GM12878 (cell line): ENCODE measurements around the gene RPA3. TPM values are rescaled to one million over a fixed set of nuclear protein-coding genes. Genes with fewer than 3 reads are reported as not detected.

Source experiments
- ATAC-seq: fragments of 200-7000 bp; cut with Tn5 transposase; 3 replicates; pipeline ENCODE4 v1.9.1; 2020; ENCODE audit warnings: mild to moderate bottlenecking, moderate library complexity
- BruUV-seq: library from RNA; stranded (reverse); fragments of 400-500 nt; replicated peaks from 2 replicates; lab custom pipeline; 2021; lab: Mats Ljungman, UMichigan
- CTCF ChIA-PET: fragments of 300-600 bp; sonication (Branson Sonifier 250); formaldehyde crosslinking; extraction: SDS; loops from one replicate; lab custom pipeline; 2021; ENCODE audit warnings: inconsistent platforms; lab: Yijun Ruan, JAX
- POLR2A ChIA-PET: fragments of 350-600 bp; formaldehyde crosslinking; extraction: SDS; loops from one replicate; lab custom pipeline; 2021; ENCODE audit warnings: inconsistent platforms; lab: Charles Lee
- RAD21 ChIA-PET: fragments of 300-600 bp; sonication (Branson Sonifier 250); formaldehyde crosslinking; loops from one replicate; lab custom pipeline; 2023; ENCODE audit warnings: antibody characterized with exemption; ENCODE audit not compliant: unreplicated experiment; lab: Charles Lee
- SMC1A ChIA-PET: fragments of 300-600 bp; sonication (Branson Sonifier 250); formaldehyde crosslinking; loops from one replicate; lab custom pipeline; 2023; ENCODE audit not compliant: unreplicated experiment, uncharacterized antibody; lab: Charles Lee
- DNase-seq: peaks from one replicate; pipeline ENCODE4 v3.0.0-alpha.2; 2011; ENCODE audit warnings: low read depth, low spot score
- FAIRE-seq: peaks from 3 replicates; lab custom pipeline; 2011; peaks lifted over from hg19 to GRCh38; lab: Jason Lieb, UNC
- H2AFZ ChIP-seq: 2 replicates; pipeline ENCODE4 v1.6.0; 2011; ENCODE audit warnings: low read depth, low read length, control low read depth; ENCODE audit not compliant: control insufficient read depth
- H3K27ac ChIP-seq: 2 replicates; pipeline ENCODE4 v1.5.1; 2011; ENCODE audit warnings: control low read depth; ENCODE audit not compliant: control insufficient read depth, insufficient read depth
- H3K27me3 ChIP-seq, 2 experiments: replicated peaks in 1 of 2; 2 replicates each; pipeline versions ENCODE4 v1.6.0 to v1.6.1; 2011; ENCODE audit warnings: low read length in 1 of 2; ENCODE audit not compliant: control insufficient read depth in 2 of 2, insufficient read depth in 2 of 2
- H3K36me3 ChIP-seq, 2 experiments: 2 replicates each; pipeline ENCODE4 v1.5.1; 2011; ENCODE audit warnings: low read length in 1 of 2; ENCODE audit not compliant: control insufficient read depth in 2 of 2, insufficient read depth in 2 of 2
- H3K4me1 ChIP-seq: 2 replicates; pipeline ENCODE4 v1.6.1; 2011; ENCODE audit warnings: mild to moderate bottlenecking, low read length, moderate library complexity, mixed read lengths; ENCODE audit not compliant: control insufficient read depth, insufficient read depth
- H3K4me2 ChIP-seq: 2 replicates; pipeline ENCODE4 v1.6.0; 2011; ENCODE audit warnings: control low read depth; ENCODE audit not compliant: control insufficient read depth, insufficient read depth
- H3K4me3 ChIP-seq: fragments of 200-600 bp; sonication (generic); 2 replicates; pipeline ENCODE4 v1.5.1; 2016
- H3K79me2 ChIP-seq: 2 replicates; pipeline ENCODE4 v1.6.0; 2011; ENCODE audit warnings: low read length; ENCODE audit not compliant: control insufficient read depth, insufficient read depth
- H3K9ac ChIP-seq: 2 replicates; pipeline ENCODE4 v1.8.0; 2011; ENCODE audit warnings: low read length, control low read depth, mixed read lengths; ENCODE audit not compliant: control insufficient read depth, insufficient read depth
- H3K9me3 ChIP-seq: replicated peaks from 3 replicates; pipeline ENCODE4 v1.5.1; 2011; ENCODE audit warnings: mild to moderate bottlenecking, low read length; ENCODE audit not compliant: control insufficient read depth, insufficient read depth
- H4K20me1 ChIP-seq: 2 replicates; pipeline ENCODE4 v1.6.0; 2011; ENCODE audit not compliant: control insufficient read depth, insufficient read depth
- BCL11A ChIP-seq: IDR thresholded peaks from 2 replicates; pipeline ENCODE4 v1.6.1; 2011; ENCODE audit warnings: low read depth, low read length
- BMI1 ChIP-seq: fragments of 450-650 bp; IDR thresholded peaks from 2 replicates; pipeline ENCODE4 v1.6.1; 2016; ENCODE audit warnings: mild to moderate bottlenecking, moderate library complexity, borderline replicate concordance
- EGR1 ChIP-seq, 2 experiments: IDR thresholded peaks; 1 replicate in 1 of 2; 2 replicates in 1 of 2; pipeline ENCODE4 v1.6.1; 2011 to 2012; ENCODE audit warnings: low read depth in 2 of 2, low read length in 2 of 2, borderline replicate concordance in 1 of 2, mild to moderate bottlenecking in 1 of 2, moderate library complexity in 1 of 2
- IKZF2 ChIP-seq, 2 experiments: fragments of 450-650 bp; IDR thresholded peaks; 2 replicates each; pipeline ENCODE4 v1.6.1; 2017; ENCODE audit warnings: mild to moderate bottlenecking in 2 of 2, moderate library complexity in 2 of 2
- MEF2A ChIP-seq: IDR thresholded peaks from 2 replicates; pipeline ENCODE4 v1.6.1; 2011; ENCODE audit warnings: low read depth, mild to moderate bottlenecking, low read length, moderate library complexity; ENCODE audit not compliant: insufficient read depth
- NR2C1 ChIP-seq: fragments of 450-650 bp; IDR thresholded peaks from 2 replicates; pipeline ENCODE4 v1.6.1; 2017; ENCODE audit warnings: antibody characterized with exemption, mild to moderate bottlenecking, moderate library complexity
- RFX5 ChIP-seq: IDR thresholded peaks from 2 replicates; pipeline ENCODE4 v1.6.1; 2011; ENCODE audit warnings: low read depth, low read length, improper control_type of control experiment
- in situ Hi-C: fragments of 300-500 bp; cut with MboI; formaldehyde crosslinking; loops from 9 replicates; pipeline ENCODE4 v1.14.3; 2018; ENCODE audit warnings: mixed read lengths
- intact Hi-C: fragments of 100-400 bp; cut with micrococcal nuclease; formaldehyde crosslinking; loops from one replicate; pipeline ENCODE4 v1.14.2; 2022; ENCODE audit not compliant: unreplicated experiment
- polyA plus RNA-seq, 11 experiments: library from polyadenylated mRNA; depleted of rRNA in 4 of 11; unstranded in 6 of 11; stranded (reverse) in 5 of 11; fragments of >200 nt; fragmentation: Nextera tagmentation in 4 of 11; fragmentation: Illumina TruSeq in 1 of 11; extraction: Ambion mirVana in 4 of 11; extraction: Trizol in 1 of 11; gene quantifications; 1 replicate in 1 of 11; 2 replicates in 10 of 11; pipeline versions ENCODE4 v1.2.1 to v1.2.3, GENCODE V29; 2011 to 2016; ENCODE audit warnings: inconsistent platforms in 2 of 11, missing spikeins in 2 of 11, low read depth in 1 of 11
- total RNA-seq, 4 experiments: library from RNA; depleted of rRNA in 3 of 4; stranded (reverse); fragments of >200 nt in 3 of 4; fragmentation: Illumina TruSeq in 1 of 4; extraction: Trizol in 1 of 4; gene quantifications; 2 replicates each; pipeline versions ENCODE4 v1.2.1 to v1.2.3, GENCODE V29; 2013 to 2021
- TF ChIP-seq, protein P1 (sequence below): IDR thresholded peaks from 2 replicates; pipeline ENCODE4 v1.6.1; 2012; ENCODE audit warnings: improper control_type of control experiment, low read depth, low read length; ENCODE audit not compliant: insufficient replicate concordance
- TF ChIP-seq, protein P2 (sequence below): IDR thresholded peaks from 2 replicates; pipeline ENCODE4 v1.6.1; 2011; ENCODE audit warnings: mild to moderate bottlenecking, low read depth, low read length, moderate library complexity; ENCODE audit not compliant: insufficient replicate concordance

Gene RPA3
- total and polyA plus RNA-seq, 10 of the 15 experiments (the other 5 are each of a cell fraction or from before 2014, with no cell fraction given) = 60.2 to 343 (median 112) TPM

DNA sequence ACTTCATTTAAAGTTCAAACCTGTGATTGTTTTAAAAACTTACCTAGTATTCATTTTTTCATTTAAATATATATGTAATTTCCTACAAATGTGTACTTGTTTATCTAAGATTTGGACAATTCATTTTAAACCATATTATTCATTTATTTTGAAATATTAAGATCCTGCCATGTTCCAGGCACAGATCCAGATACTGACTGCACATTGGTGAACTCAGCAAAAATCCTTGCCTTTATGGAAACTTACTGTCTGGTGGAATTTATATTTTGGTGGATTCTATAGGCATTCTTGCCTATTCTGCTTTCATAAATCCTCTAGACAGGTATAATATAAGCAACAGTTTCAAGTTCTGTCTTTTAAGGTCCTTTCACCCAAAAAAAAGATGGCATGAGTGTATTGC lies 48.3 kb upstream of the RPA3 start (continued):
- TF ChIP-seq, protein P1, sequence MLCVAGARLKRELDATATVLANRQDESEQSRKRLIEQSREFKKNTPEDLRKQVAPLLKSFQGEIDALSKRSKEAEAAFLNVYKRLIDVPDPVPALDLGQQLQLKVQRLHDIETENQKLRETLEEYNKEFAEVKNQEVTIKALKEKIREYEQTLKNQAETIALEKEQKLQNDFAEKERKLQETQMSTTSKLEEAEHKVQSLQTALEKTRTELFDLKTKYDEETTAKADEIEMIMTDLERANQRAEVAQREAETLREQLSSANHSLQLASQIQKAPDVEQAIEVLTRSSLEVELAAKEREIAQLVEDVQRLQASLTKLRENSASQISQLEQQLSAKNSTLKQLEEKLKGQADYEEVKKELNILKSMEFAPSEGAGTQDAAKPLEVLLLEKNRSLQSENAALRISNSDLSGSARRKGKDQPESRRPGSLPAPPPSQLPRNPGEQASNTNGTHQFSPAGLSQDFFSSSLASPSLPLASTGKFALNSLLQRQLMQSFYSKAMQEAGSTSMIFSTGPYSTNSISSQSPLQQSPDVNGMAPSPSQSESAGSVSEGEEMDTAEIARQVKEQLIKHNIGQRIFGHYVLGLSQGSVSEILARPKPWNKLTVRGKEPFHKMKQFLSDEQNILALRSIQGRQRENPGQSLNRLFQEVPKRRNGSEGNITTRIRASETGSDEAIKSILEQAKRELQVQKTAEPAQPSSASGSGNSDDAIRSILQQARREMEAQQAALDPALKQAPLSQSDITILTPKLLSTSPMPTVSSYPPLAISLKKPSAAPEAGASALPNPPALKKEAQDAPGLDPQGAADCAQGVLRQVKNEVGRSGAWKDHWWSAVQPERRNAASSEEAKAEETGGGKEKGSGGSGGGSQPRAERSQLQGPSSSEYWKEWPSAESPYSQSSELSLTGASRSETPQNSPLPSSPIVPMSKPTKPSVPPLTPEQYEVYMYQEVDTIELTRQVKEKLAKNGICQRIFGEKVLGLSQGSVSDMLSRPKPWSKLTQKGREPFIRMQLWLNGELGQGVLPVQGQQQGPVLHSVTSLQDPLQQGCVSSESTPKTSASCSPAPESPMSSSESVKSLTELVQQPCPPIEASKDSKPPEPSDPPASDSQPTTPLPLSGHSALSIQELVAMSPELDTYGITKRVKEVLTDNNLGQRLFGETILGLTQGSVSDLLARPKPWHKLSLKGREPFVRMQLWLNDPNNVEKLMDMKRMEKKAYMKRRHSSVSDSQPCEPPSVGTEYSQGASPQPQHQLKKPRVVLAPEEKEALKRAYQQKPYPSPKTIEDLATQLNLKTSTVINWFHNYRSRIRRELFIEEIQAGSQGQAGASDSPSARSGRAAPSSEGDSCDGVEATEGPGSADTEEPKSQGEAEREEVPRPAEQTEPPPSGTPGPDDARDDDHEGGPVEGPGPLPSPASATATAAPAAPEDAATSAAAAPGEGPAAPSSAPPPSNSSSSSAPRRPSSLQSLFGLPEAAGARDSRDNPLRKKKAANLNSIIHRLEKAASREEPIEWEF = no peak

DNA sequence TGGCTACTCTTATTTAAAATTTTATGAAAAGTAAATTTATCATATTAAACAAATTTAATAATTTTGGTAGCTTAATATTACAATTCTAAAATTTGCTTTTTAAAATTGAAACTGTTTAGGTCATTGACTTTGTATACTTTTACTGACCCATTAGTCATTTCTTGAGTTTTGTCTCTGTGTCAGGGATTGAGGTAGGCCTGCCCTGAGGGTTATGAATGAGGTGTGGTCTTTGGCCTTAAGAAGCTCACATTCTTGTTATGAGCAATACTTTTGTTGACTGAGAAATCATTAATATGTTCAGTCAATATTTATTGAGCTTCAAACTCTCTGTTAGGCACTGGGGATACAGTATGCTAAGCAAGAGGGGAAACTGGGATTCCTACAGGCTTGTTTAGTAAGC lies 47.0 kb upstream of the RPA3 start:
- intact Hi-C loops = loop anchor here (2.0 to 10.0 kb wide), 6 partner anchors 51 to 661 kb away; no protein-coding TSS in a partner anchor
- no peak for TF ChIP-seq BMI1
- peak in 1 of 2 experiments; percentile 34; a peak in 1 of 4 replicates for TF ChIP-seq IKZF2 (IDR thresholded peaks at IDR 0.05)
- peak; percentile 72; the same call in 1 of the 2 replicates for TF ChIP-seq MEF2A
- no peak for TF ChIP-seq EGR1 (IDR thresholded peaks at IDR 0.05; ENCODE audit: borderline replicate concordance in 1 of 2, low read depth in 2 of 2, low read length in 2 of 2)
- TF ChIP-seq, protein P1 = no peak
- TF ChIP-seq RFX5 = no peak
- no peak for TF ChIP-seq NR2C1
- TF ChIP-seq, protein P2, sequence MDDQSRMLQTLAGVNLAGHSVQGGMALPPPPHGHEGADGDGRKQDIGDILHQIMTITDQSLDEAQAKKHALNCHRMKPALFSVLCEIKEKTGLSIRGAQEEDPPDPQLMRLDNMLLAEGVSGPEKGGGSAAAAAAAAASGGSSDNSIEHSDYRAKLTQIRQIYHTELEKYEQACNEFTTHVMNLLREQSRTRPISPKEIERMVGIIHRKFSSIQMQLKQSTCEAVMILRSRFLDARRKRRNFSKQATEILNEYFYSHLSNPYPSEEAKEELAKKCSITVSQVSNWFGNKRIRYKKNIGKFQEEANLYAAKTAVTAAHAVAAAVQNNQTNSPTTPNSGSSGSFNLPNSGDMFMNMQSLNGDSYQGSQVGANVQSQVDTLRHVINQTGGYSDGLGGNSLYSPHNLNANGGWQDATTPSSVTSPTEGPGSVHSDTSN = no peak
- peak; percentile 92 for TF ChIP-seq BCL11A

More for the DNA sequence above, 47.0 kb upstream of the RPA3 start:
- CTCF ChIA-PET = interaction anchor here (0.5 to 3.3 kb wide), 28 partner anchors 9 to 530 kb away, joined by 3 to 28 read pairs (median 4); no protein-coding TSS in a partner anchor
- Histone ChIP-seq H3K27ac (no peak overlapping the region), H4K20me1 (no peaks in the 10 kb centered on the region), H3K27me3 (no peaks in the 10 kb centered on the region), H3K9ac (no peak overlapping the region), H3K4me1 (peaks cover 6% of the 10 kb centered on the region), H3K36me3 (no peaks in the 10 kb centered on the region), H3K4me2 (no peak overlapping the region), H3K4me3 (no peak overlapping the region), H3K9me3 (no peaks in the 10 kb centered on the region), H3K79me2 (no peaks in the 10 kb centered on the region), H2AFZ (no peak overlapping the region)
- SMC1A ChIA-PET = interaction anchor here (0.6 to 4.6 kb wide), 38 partner anchors 8 to 452 kb away, joined by 3 to 50 read pairs (median 5); partner anchors contain the start of gene GLCCI1
- RAD21 ChIA-PET = interaction anchor here (0.6 to 3.2 kb wide), 28 partner anchors 8 to 661 kb away, joined by 3 to 43 read pairs (median 6); partner anchors contain the start of gene RPA3
- POLR2A ChIA-PET = interaction anchor here (0.8 to 1.7 kb wide), 5 partner anchors 9 to 207 kb away, joined by 3 to 5 read pairs (median 3); no protein-coding TSS in a partner anchor
- FAIRE-seq (no peak), DNase-seq (no peak), ATAC-seq (peak; percentile 78)
- in situ Hi-C loops = loop anchor here (10.0 kb wide), 1 partner anchor 341 kb away; no protein-coding TSS in a partner anchor
- BruUV-seq = no TSS peak
